Nucleus accumbens (tissue), 56 donors: ENCODE measurements around the gene KRT6A.
A peak's percentile ranks its signal among the peaks of the same experiment; 100 is the strongest.

ENCODE experiments used
- DNase-seq, 56 donors: peaks; one replicate each; lab custom pipeline; 2025; lab: John Stamatoyannopoulos, UW

Gene KRT6A

DNA sequence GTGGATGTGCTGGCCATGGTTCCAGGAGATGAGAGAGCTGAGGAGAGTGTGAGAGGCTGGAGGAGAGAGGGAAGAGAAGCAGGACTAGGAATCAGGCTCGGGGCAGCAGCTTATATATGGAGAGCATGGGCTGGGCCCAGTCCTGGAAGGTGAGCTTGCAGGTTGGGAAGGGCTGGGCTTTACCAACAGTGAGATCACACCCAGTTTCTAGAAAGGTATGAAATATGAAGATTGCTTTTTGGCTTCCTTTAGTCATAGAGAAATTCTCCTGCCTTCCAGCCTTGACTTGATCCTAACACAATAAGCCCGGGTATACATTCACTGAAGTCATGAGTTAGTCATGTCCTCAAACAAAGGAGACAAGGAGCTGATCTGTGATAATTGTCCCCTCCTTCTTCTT lies at the start of gene KRT6A:
TSS of gene KRT6A (minus strand) at position 86 of the 400 bp plus-strand sequence. CDS start at position 17, 69 bp downstream.
- no peak for DNase-seq

DNA sequence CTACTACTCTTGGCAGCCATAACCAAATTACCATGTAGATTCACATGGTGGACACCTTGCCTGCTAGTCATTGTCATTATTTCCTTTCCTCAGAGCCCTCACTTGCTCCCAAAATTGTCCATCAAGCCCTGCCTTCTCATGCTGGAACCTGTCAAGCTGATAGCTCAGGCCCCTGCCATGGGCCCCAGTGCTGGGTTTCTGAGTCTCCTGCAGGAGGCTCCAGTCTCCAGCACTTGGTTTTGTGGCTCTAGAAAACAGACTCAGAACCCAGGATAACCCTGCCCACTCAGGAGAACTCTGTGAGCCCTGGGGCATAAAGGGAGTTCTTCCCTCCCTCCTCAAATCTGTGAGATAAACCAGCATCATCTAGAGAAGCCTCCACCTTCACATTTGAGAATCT lies 49.1 kb upstream of the KRT6A start:
- no peak for DNase-seq

DNA sequence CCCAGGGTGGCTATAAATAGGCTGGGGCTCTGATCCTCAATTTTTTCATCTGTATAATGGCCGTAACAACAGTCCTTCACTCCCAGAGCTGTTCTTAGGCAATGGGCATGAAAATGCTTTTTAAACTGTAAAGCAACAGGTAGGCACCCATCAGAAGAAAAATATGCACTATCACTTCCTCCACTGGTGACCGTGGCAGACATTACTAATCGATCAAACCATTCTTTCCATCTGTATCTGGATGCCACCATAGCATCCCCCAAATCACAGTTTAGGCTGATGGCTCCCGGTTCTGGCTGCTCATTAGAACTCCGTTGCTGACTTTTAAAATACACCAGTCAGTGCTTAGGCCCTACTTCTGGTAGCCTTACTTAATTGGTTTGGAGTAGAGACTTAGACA lies 48.7 kb upstream of the KRT6A start:
- DNase-seq, result no peak

DNA sequence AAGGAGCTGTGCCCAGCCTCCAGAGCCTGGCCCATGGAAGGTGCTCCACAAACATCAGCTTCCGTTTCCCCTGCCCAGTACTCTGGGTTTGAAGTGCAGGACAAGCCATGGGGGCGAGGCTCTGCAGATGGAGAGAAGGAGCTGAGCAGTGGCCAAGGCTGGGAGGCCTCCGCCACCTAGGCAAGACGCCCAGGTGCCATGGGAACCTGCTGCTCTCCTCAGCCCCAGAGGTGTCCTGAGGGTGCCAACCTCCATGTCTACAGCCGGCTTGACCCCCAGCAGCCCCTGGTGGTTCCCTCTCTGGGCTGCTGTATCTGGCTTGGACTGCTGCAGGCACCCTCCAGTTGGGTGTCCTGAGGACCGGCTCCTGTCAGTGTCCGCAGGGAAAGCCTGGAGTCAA lies 47.5 kb upstream of the KRT6A start:
- no peak for DNase-seq

DNA sequence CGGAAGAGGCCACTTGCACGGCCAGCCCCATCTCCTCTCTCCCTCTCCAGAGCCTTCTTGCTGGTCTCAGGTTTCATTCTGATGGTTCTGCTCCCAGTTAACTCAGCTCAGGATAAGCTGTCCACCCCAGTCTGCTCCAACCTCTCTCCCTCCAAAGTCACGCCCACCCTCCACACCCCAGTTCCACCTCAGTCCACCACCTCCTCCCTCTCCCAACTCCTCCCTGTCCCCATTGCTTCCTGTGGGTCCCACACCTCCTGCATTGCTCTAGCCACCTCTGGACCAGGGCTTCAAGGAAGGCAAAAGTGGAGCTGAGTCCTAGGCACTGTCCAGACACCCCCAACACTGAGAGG lies 46.7 kb upstream of the KRT6A start:
- no peak for DNase-seq

DNA sequence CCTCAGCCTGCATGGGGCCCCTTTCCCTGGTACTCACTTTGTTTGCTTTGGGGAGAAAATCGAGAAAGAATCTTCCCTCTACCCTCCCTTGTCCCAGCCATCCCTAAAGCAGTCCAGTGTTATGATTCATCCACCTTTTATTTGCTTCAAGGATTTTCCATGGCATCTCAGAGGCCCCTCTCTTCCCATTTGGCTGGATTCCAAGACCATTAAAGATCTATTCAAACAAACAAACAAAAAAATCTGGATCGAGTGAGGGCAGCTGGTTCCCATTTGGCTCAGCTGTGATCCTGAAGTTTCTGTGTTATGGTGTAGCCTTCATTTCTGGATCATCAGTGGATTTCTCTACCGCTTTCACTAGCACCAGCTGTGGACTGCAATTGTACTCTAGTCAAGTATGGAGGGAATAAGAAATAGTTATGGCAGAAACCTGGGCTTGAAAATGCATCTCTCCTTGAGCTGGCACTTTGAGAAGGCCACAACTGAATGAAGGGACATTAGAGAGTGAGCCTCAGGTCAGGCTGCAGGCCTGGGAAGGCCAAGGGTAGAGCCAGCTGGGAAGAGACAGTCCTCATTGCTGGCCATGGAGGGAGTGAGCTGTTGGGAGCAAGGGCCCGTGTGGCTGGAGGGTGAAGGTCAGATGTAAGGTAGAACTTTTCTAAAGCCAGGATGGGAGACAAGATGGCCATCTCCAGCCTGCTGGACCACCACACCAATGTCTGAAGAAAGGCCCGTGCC lies 46.2 kb upstream of the KRT6A start:
- DNase-seq, result no peak

DNA sequence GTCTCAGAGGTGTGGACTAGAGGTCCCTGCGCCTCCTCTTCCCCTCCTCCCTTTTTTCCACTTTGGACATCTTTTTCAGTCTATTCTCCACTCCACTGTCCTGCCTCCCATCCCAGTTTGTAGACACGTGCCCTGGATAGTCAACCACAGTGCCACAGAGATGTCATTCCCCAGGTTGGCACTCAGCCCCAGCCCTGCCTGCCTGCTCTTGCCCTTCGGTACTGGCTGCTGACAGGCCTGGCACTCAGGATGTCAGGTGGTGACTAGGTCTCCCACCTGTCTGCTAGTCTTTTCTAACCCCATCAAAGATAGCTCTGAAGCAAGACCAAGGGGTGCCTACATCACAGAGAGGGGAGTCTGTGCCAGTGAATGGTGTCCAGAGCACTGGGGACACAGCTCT lies 44.0 kb upstream of the KRT6A start:
- DNase-seq, result no peak

DNA sequence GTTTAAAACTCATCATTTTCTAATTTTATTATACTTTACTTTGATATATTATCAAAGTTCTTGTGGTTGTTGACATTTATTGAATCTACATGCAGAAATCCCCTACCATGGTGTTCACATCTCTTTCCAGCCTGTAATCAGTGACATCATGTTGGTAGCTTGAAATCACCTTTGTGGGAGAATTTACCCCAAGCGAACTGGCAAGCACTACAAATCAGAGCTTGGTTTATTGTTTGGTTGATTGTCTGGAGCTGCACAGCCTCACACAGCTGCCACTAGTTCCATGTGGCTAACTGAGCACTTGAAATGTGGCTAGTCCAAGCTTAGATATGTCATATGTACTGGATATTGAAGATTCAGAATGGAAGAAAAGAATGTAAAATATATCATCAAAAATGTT lies 42.5 kb upstream of the KRT6A start:
- no peak for DNase-seq

DNA sequence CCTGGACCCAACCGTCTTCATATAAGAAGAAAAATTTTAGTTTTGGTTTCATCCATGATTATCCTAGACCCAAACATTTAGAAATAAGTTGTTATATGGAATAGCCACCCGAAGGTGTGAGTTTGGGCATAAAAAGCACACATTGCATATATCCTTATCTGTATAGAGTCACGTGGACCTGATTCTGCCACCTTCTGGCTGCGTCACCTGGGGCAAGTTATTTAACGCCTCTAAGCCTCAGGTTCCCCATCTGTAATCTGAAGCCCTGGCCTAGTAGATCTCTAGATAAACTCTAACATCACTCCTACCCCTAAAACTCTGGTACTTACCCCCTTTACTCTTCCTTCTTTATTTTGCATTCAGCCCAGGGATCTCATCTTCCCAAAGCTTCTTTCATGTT lies 41.4 kb upstream of the KRT6A start:
- DNase-seq, result no peak

DNA sequence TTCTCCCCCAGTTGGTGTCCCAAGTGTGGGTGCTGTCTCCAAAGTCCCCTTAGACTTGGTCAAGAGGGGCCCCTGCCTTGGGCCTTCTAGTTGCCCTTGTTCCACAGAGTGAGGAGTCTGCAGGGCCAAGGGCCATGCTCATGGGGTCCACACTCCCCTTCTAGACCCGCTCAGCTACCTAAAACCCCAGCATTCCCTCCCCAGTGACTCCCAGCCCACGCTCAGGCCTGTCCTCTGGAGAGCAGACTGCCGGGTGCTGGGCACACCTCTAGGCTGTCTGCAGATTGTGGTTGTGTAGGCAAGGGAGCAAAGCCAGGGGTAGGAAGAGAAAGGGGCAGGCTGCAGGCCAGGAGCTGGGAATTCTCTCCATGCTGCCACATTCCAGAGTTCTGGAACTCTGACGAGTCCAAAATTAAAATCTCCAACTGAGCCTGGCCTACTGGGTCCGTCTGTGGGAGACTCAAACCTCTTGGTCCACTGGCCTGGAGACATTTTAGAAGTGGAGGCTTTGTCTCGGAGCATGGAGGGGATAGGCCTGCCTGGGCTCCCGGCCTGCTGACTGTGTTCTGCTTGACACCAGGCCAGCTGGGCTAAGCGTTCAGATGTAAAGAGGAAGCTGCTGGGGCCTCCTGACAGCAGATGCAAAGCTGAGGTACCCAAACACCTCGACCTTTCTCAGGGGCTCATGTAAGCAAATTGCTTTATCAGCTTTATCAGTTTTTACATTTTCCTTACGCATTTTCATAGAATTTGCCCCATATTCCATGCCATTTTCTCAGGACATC lies 40.8 kb upstream of the KRT6A start:
- peak in 4 of 56 donors; percentile 18 to 38 (median 24) for DNase-seq

DNA sequence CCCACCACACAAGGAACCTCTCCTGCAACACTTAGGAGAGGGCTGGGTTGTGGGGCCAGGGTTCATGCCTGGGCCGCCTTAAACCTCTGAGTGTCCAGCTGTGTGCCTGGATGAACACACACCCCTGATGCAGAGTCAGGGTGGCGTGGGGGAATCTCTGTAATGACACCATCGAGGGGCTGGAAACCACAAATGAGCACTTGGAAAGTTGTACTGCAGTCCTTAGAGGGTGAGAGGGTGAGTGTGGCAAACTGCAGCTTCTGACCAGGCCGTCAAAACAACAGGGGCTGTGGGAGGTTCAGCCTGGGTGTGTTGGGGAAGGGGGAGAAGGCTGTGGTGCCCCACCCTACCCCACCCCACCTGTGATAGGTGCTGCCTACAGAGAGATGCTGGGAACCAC lies 39.6 kb upstream of the KRT6A start:
- no peak for DNase-seq

DNA sequence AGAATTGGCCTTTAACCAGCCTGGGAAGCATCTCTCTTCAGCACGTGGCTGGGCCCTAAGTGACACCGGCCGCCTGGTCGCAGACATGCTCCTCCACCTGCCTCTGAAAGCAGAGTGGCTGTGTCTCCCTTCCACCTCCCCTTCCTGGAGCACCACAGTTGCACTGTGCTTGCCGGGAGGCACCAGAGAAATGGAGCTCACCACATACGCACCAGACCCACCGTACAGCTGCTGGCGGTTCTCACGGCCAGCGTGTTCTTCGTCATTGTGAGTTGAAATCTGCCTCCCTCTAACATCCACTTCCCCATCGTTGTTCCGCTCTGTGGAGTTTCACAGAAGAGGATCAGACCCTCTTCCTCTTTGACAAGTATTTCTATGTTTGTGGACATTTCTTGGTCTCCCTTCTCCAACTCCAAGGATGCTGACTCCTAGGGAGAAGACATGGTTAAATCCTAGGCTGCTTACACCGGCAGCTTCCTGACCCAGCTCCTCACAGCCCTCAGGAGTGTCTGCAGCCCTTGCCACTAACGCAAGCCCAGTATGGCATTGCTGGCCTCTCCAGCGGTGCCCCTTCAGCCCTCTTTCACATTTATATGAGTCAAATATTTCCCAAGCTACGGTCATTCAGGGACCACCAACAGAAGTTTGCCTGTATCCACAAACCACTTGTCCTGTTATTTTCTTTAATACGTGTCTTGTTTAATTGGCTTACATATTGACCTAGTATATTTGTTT lies 38.7 kb upstream of the KRT6A start:
- DNase-seq, result peak in 3 of 56 donors; percentile 8 to 12 (median 11)

DNA sequence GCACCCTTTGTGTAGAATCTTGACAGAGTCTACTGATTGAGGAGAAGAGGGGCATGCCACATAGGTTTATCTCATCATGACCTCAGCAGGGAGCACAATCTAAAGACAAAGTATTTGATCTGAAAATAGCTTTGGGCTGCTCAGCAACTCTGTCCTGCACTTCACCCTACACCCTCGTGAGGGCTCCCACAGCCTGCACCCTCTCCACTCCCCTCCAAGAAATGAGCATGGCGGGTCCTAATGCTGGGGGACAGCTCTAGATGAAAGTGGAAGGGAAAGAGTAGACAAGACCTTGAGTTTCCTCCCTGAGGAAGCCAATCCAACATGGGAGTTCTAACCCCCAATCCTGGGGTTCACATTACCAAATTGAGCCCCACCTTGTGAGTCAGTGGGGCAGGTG lies 37.8 kb upstream of the KRT6A start:
- DNase-seq, result no peak

DNA sequence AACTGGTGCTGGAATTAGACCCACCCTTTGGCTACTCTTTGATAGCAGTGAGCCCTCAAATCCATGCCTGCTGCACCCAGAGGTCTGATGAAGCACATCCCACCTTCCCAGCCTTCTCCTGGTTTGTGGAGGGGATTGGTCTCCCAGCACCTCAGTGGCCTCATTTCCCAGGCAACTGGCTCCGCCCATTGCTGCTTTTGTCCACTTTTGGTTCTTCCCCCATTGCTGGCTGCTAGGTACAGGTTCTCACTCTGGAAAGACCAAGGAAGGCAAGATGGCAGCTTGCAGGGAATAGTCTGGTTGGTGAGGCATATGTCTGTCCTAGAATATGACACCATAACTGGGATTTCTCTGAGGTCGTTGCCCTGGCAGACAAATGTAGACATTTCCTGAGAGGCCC lies 37.3 kb upstream of the KRT6A start:
- DNase-seq, result no peak

DNA sequence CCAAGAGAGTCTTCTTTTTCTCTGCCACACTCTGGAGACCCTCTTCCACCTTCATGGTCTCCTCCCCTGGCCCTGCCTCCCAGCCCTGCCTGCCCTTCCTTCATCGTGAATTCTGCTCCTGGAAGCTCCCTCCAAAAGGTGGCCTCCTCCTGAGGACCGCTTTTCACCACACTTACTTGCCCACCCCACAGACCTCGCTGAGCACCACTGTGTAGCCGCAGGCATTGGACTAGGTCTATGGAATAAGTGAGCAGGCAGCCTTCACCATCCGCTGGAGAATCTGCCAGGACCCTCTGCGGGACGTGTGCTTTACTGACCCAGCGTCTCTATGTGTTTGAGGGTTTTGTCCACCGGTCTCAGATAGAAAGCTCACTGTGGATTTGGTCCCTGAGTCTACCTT lies 36.8 kb upstream of the KRT6A start:
- no peak for DNase-seq

DNA sequence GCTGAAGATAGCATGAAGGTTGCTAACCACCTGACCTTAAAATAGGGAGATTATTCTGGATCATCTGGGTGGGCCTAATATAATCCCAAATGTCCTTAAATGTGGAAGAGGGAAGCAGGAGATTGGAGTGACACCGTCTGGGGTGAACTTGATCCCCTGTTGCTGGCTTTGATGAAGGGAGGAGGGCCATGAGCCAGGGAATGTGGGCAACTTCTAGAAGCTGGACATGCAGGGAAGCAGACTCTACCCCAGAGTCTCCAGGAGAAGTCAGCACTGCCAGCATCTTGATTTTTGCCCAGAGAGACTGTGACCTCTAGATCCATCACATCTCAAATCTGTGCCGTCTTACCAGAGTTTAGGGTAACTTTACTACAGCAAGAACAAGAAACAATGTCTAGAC lies 36.4 kb upstream of the KRT6A start:
- DNase-seq, result no peak

DNA sequence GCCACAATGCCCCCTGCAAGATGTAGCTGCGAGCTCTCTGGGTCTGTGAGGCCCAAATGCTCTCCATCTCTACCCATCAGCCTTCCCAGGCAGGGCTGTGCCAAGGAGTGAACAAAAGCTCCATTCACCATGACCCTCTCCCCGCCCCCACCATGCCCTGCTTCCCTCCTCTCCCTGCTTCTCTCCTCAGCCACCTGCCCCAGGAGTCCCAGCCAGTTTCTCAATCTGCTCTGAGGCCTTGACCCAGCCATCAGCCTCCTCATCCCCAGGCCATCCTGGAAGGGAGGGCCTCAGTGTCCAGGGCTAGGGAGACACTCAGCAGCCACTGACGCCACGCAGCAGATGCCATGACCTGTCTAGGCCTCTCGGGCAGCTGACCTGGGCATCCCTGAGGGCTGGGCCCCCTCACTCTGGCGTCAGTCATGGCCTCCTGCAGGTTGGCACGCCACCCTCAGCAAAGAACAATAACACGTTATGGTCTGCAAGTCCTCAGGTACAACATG lies 35.6 kb upstream of the KRT6A start:
- DNase-seq, result peak in 47 of 56 donors; percentile 20 to 78 (median 52)

DNA sequence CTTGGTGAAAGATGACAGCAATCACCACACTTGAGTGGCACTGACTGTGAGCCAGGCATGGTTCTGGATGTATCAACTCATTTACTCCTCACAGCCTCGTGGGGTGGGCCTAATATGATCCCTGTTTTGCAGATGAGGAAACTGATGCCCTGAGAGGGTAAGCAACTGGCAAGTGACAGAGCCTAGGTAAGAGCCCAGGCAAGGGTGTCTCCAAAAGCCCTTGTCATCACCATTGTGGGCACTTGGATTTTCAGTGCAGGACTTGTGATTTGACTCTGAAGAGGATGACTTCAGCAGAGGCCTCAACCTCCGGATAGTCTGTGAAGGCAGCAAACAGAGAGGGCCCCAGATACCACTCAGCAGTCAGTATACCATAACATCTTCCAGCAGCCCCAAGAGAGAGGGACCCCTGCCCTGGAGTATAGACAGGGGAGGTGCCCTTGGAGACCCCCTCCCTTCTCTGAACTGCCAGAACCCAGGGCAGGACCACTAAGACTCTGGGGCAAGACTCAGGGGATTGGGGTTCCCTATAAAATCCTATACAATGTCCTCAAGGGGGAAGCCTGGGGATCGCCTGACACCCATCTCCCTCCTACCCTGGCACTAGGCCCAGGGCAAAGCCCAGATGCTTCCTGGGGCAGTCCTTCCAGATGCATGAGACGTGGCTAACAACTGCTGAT lies 34.2 kb upstream of the KRT6A start:
- no peak for DNase-seq

DNA sequence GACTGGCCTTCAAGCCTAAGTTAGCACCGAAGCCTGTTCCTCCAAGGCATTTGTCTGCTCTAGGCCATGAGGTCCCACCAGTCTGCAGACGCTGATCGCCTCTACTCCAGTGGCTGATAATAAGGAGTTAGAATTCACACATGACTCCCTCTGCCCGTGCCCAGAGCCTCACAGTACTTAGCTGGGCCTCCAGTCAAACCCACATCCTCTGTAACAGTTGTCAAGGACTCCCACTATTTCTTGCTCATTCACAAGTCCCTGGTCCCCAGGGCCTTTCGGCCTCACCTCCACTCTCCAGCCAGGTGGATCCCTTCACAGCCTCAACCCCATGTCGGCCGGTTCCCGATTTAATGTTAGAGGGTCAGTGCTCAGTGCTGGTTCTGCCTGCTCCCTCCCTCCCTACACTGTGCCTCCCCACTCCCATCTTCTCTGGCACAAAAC lies 33.5 kb upstream of the KRT6A start:
- DNase-seq, result no peak

DNA sequence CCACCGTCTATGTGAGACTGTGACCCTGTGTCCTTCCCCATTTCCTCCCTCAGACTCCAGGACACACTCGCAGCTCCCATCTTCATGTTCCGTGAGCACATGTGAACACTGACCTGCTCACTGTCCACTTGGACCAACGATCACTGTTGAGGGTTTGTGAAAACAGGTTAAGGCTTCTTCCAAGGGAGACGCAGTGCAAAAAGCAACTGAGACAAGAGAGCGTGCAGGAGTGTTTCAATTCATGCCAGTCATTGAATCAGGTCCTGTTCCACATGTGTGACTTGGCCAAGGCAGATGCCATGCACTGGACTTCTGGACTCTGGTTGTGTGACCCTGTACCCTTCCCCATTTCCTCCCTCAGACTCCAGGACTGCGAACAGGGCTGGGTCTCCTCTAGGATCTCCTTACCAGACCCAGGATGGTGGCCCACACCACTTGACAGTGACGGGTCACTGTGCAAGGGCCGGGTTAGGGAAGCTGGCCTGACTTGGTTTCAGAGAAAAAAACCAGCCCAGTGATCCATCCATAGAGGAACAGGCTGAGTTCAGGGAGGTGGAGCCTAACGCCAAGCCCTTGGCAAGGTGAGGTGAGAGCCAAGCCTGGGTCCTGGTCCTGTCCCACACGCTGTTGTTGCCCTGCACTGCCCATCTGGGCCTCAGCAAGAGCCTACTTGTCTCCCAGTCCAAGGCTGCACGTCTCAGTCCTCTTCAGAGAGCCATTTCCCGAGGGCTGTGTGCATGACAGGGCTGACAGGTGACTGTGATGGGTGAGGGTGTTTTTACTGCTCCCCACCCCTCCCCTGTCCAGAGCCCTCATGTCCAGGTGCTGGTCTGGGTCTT lies 32.8 kb upstream of the KRT6A start:
- no peak for DNase-seq
